Activated CD4-positive, CD25-positive, alpha-beta regulatory T cell treated with anti-CD3 and anti-CD28 coated beads, Interleukin-2, amount 50 U/mL, for 24 hours (primary cell): ENCODE measurements around the gene PTCD2.
"Not testable (repeated sequence)": the region's sequence is repeated elsewhere in the genome, so short reads cannot be mapped to it uniquely, and the experiment has no call there.

ENCODE experiments used
- ATAC-seq, 2 donors: fragments of 150-1000 bp; cut with Tn5 transposase; one replicate each; pipeline ENCODE4 v1.10.0; 2021; ENCODE audit warnings: mild to moderate bottlenecking in 1 of 2, moderate library complexity in 1 of 2

PTCD2 gene

DNA sequence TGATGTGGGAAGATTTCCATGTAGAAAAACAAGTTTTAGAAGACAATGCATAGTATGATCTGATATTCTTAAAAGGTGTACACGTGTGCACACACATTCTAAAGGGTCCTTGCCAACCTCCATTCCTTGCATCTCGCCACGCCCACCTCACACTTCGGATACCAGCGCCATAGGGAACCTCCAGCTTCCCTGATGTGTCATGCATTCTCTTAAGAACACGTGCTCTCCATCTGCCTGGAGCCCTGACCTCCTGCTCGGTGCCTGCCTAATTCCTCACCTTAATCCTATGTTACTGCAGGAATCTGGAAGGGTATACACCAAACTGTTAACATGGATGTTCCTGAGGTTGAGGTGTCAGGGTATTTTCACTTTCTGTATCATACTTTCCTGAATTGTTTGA is 63.1 kb downstream of the PTCD2 start:
- ATAC-seq, result no peak

DNA sequence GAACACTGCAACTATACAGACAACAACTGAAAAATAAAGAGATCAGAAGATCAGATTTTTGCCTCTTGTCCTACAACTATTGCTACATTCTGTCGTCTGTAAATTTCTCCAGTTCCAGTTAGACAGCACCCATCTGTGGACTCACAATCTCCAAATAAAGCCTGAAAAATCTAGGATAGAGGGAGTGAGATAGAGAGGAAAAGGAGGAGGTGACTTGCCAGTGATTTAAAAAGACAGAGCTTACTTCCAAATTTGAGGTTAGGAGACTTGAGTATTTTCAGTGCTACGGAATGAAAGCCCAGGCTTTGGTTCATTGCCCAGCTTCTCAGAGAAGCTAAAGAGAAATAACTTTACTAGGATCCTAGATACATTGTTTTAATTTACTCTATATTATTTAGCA is 63.6 kb downstream of the PTCD2 start:
- ATAC-seq, result no peak

DNA sequence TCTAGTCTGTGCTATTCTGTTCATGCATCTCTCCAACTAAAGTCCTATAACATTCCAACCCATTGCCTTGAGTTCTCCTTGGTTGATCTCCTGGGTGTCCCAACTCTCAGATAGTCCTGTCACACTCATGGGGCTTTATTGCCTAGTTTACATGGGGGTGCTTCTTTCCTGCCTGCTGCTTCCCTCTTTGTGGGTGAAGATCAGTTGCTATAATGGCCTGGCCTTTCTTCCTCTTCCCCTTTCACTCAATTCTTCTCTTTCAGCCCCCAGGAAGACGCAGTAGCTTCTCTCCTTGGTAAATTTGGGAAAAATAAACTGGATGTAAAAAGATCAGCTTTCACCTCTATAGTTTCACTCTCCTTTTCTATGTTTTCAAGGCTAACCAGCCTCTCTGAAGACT is 66.5 kb downstream of the PTCD2 start:
- ATAC-seq, result no peak

DNA sequence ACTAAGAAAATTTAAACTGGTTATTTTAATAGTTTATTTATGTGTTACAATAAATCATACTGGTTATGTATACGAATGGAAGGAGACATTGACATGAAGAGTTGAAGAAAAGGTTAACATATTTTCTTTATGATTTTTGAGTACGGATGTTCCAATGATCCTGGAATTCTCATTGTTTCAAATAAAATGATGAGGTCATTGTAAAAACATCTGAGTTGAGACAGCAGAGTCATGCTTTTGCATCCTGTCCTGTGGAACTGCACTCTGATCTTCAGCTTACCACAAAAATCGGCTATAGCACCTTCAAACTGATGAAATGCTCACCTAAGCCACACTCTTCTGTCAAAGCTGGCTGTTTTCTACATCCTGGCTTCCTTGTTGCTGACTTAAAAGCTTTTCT is 67.8 kb downstream of the PTCD2 start:
- no peak for ATAC-seq

DNA sequence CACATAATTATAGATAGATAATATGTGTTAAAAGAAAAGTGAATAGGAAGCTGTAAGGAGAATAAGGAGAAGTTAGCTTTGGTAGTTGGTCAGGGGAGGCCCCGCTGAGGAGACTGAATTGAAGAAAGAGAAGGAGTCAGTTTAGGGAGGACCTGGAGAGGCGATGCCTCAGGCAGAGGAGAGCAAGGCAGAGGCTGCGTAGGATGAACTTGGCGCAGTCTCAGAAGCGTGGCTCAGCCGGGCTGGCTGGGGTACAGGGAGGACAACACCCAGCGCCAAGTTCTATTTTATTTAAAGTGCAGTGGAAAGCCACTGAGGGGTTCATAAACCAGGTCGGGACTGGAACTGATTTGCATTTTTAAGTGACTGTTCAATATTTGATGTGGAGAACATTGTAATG is 68.5 kb downstream of the PTCD2 start:
- no peak for ATAC-seq

DNA sequence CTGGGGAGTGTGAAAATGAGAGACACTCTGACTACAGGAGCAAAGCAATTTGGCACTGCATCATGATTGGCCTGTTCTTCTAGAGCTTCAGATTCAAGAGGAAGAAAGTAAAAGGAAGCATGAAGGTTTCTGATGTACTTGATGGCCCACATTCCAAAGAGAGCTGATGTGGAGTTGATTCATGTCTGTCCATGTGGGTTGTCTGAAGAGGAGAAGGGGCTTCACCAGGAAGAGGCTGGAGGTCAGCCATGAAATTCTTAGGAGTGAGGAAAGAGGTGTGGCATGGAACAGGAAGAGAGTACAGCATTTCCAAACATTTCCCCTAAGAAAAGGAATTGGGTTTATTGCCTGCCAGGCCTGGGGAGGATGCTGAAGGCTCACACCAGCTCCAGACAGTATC is 70.7 kb downstream of the PTCD2 start:
- ATAC-seq, result no peak

DNA sequence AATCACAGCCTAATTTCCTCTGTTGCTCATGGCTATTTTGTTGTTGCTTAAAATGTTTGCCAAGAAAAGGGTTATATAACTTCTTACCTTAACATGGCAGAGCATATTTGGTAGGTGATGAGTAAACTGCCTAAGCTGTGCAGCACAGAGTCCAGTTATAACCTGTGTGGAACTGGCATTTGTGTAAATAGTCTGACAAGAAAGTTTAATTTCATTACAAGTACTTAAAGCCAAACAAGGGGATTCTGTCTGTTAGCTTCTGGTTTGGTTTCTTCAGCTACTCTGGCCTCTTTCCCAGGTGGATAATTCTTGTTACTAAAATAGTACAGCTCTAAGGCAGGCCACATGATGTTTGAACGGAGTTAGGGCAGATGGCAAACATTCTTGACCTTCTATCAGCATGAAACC is 72.2 kb downstream of the PTCD2 start:
- no peak for ATAC-seq

DNA sequence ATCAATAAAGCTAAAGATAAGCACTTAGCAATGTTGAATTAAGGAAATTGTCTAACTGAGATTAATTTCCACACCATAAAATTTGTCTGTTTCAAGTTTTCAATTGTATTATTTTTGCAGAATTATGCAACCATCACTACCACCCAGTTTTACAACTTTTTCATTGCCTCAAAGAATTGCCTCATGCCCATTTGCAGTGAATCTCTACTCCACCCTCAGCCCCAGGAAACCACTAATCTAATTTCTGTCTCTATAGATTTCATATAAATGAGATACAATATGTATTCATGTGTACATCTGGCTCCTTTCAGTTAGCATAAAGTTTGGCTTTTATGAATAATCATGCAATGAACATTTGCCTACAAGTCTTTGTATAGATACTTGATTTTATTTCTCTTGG is 72.9 kb downstream of the PTCD2 start:
- no peak for ATAC-seq

DNA sequence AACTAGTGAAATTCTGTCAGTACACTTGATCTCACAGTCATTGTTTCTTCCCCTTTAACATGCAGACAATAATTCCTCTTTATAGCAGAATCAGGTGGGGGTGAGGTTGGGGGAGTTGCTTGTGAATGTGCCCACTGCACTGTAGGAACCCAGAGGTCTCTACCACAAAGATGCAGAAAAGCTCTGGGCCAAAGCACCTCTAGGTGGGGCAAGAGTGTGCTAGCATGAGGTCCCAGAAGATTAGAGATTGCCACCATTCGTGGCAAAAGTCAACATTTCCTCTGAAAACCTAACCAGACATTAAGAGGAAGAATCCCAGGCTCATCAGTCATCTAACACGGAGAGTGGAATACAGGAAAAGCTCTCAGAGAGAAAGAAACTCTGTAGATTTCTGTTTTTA is 74.5 kb downstream of the PTCD2 start:
- ATAC-seq, result no peak

DNA sequence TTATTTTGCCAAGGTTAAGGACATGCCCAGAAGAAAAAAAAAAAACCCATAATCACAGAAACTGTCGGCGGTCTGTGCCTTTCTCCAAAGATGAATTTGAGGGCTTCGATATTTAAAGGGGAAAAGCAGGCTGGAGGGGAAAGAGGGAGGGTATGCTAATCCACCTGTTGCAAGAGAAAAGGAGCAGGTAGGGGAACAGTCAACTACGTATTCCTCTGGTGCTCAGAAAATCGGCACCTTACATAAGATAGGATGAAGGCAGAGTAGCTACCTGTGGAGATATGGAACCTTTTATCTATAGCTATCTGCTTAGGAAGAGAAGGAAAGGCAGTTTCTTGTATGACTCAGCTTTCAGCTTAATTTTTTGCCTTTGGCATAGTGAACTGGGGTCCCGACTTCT is 77.7 kb downstream of the PTCD2 start:
- no peak for ATAC-seq

DNA sequence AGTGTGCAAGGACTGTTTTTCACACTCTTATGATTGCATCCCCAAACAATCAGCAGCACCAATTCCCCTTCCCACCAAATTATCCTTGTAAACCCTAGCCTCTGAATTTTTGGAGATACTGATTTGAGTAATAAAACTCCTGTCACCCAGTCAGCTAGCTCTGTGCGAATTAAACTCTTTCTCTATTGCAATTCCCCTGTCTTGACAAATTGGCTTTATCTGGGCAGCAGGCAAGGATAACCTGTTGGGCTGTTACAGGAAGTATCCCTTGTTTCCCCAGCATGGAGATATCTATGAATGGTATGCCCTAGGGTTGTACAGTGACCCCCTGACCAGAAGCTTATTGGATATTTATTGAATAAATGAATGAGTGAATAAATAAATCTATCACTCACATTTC is 80.8 kb downstream of the PTCD2 start:
- no peak for ATAC-seq

DNA sequence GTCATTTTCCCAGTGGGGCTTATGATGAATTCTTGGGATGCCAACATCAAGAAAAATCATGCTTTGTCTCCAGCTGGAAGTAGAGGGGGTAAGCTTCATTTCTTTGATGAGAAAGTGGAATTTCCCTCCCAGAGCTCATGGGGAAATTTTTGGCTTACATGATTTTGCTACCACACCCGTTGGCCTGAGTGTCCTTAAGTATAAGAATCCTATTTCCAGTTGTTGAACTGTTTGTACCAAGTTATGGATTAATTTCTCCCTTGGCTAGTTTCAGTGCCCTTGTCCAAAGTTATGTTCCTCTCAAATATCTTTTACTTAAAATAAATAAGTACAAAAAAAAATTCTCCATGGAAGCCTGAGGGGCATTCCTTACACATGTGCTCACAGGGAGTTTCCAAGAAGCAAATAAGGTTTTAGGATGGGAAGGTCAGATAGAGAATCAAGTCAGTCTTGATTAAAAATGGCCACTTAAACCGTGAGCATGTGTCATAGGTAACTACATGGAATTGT is 82.3 kb downstream of the PTCD2 start:
- no peak for ATAC-seq

DNA sequence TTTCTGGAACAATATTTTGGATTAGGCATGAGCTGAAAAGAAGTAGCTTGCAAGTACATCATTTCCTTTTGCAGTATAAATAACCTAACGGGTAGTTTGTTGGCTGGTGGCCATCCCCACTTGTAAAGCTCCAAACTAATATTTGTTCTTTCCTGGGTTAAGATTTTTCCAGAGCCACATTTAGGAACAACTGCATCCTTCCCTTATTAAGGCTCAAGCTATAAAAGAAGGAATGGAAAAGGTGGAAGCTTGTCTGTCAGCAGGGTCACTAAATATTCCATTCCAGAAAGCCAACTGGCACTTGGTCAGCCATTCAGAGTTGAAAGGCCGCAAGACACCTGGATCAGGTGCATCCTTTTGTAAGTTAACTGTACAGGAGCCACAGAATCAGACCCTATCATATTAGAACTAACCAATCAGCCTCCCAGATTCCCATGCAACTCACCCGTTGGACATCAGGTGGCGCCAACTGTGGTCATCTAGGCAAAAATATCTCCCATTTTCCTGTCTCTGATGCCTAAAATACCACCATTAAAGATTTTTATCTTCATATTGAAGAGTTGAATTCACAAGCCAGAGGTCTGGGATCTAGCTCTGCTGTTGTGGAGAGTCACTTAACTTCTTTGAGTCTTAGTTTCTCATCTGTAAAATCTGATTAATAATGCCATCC is 82.9 kb downstream of the PTCD2 start:
- no peak for ATAC-seq

DNA sequence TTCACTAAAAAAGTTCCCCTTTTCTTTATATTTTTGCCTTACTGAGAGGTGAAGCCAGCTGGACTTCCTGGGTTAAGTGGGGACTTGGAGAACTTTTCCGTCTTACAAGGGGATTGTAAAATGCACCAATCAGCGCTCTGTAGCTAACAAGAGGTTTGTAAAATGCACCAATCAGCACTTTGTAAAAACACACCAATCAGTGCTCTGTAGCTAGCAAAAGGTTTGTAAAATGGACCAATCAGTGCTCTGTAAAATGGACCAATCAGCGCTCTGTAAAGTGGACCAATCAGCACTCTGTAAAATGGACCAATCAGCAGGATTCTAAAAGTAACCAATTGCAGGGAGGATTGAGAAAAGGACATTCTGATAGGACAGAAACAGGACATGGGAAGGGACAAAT is 84.6 kb downstream of the PTCD2 start:
- not testable (repeated sequence) for ATAC-seq

DNA sequence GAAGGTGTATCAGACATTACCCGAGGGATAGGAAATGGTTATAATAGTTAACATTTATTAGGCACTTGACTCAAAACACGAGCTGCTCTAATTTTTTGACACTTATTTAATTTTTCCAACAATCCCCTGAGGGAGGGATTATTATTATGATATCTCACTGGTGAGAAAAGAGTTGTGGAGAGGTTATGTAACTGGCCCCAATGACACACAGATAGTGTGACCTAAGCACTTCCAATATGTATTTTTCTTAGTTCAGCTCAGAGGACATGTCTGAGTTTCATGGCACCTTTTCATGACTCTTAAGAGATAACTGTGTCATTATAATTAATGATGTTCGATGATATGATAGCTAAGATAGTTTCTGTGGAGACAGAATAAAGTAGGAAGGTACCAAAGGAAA is 86.9 kb downstream of the PTCD2 start:
- ATAC-seq, result no peak

DNA sequence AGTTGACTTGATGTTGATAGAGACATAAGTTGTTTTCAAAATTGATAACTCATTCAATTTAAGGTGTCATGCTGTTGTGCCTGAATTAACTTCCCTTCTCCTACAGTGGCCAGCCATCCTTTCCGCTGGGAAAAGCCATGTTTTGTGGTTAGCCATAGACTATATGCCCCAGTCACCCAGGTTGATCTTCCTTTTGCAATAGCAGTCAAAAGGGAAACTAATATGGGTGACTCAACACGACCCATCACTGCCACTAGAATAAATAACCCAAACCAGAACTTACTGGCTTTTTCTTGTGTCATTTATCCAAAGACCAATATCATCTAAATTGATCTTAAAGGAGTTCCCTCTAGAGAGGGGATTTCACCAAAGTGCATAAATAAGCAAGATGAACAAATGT is 87.4 kb downstream of the PTCD2 start:
- no peak for ATAC-seq

DNA sequence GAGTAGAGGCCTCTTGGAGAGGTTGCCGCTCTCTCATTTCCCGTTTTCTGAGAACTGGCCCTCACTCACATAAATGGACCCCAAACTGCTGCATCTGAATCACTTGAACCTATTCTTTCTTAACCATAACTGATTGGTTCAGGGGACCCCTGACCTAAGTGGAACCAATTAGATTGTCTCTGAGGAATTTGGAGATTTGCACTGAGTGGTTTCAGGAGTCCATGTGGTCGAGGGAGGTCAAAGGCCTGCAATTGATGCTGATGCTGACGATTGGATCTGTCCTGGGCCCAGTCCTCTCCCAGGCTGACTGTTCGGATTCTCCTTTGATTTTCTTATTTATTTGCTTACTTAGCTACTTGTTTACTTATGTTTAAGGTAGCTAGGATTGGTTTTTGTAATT is 88.0 kb downstream of the PTCD2 start:
- ATAC-seq, result no peak

DNA sequence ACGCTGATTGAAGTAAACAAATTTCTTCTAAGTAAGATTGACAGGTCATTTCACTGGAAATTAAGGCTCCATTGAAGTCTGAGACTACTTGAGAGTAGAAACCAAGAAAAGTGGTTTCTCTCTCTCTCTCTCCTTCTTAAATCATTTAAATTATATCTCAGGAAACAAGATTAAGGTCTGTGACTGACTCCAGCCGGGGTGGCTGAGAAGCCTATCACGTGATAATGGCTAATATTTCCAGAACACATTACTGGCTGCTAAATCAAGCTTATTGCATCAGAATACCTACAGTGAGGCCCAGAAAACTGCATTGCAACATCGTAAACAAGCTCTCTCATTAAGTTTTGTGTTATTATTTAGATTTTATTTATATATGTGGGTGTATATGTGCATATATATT is 88.4 kb downstream of the PTCD2 start:
- no peak for ATAC-seq

DNA sequence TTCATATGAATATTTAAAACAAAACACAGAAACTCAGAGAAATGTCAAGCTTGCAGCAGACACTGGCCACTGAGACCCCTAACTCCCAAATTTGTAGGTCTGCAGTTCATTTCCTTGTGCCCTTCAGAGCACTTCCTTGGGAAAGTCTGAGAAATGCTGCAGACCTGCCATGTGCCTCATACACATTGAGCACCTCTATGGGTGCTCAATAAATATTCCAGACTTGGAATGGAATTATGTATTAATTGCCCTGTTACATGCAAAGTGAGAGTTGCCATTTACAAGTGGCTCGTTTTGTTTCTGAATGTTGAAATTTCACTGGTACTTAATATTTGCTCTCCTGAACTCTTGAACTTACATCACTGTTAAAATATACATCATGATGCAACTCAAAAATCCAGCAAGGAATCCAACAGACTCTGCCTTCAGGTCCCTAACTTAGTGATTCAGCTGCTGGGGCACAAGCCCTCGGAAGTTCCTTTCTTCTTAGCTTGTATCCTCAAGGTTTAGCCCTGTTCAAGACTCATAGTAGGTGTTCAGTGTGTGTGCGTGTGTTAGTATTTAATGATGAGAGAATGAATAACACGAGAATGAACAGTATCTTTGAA is 90.6 kb downstream of the PTCD2 start:
- ATAC-seq, result no peak

DNA sequence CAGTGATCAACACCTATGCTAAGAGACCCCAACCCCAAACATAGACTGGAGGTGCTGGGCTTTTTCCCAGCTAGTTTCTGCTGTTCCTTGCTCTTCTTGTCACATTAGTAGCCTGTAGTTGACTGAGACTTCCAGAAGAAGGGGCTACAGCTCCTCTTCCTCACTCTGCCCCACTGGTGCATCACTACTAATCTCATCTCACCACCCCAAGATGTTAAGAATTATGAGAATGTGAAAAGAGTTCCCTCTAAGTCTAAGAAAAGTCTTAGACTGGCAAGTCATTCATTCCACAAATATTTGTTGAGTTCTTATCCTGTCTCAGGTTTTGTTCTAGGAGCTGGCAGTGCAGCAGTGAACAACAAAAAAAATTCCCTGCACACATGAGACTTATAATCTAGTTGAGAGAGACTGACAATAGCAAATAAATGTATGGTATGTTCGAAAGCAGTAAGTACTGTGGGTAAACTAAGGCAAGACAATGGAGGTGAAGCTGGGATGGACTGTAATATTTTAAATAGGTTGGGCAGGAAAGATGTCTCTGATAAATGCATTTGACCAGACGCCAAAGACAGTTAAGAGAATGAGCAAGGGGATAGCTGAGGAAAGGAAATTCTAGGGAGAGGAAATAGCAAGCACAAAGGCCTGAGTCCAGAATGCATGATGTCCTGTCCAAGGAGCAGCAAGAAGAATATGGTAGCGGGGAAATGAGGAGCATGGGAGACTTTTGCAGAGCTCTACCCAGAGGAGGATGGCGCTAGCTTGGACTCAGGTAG is 92.3 kb downstream of the PTCD2 start:
- ATAC-seq, result no peak

DNA sequence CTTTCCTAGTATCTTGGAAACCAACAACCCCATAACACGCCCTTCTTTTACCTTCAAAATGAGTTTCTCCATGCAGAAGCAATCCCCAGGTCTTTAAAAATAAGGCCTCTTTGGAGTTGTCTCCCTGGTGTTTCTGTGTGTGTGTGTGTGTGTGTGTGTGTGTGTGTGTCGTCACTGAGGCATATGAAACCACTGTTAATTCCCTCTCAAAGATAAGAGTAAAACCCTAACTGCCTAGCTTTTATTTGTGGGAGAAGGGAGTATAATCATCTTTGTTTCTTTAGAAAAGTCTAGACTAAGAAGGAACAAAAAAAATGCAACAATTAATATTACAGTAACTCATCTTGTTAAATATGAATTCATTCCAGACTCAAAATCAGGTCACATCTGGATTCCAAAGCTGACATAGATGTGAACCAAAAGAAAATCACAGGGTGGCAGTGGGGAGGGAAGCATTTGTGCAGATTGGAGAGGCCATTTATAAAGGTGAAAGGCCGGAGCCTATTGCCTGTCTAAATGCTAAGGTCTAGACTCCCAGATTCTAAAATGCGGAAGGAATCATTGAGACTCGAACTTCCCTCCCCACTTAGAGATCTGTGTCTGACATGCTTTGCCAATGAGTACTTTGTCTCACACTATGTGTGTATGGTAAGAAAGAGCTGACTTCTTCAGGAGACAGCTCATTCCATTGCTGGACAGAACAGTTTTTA is 95.6 kb downstream of the PTCD2 start:
- no peak for ATAC-seq

DNA sequence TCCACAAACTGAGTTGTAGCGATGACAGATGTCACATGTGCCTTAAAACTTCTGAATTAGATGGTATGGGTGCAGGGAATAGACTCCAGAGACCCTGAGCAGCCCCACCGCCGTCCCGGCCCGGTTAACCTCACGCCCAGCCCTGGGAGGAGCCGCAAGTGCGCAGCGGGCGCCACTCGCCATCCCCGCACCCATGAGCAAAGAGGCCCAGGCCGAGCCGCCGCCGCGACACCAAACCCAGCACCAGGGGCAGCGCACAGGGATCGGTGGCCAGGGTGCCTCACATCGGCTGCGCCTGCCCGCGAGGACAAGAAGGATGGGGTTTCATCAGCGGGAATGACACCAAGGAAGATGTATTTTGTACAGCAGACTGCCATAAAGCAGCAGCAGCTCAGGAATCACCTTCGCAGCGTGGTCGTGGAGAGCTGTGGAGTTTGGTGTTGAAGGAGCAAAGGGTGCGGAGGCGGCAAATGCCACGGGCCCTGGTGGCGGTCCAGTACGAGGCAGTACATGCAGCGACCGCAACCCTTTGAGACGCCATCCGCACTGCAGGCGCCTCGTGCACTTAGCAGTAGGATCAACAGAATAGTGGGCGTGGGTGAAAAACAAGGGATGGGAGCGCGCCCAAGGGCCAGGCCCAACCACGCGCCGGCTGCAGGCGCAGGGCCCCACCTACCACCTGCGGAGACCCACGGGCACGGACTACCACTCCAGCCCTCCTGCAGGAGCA is 97.3 kb downstream of the PTCD2 start:
- ATAC-seq, result no peak
